GM23338 (cell line): ENCODE data around the gene DCANP1. TPM values are rescaled to one million over a fixed set of nuclear protein-coding genes. Genes with fewer than 3 reads are reported as not detected.

Experiments used
- ATAC-seq: fragments of 200-7000 bp; cut with Tn5 transposase; 3 replicates; pipeline ENCODE4 v1.9.1; 2020
- DNase-seq: peaks from one replicate; pipeline ENCODE4 v3.0.0-alpha.2; 2015; ENCODE audit warnings: low spot score
- H2AFZ ChIP-seq: fragments of 200-600 bp; sonication (generic); 2 replicates; pipeline ENCODE4 v1.8.0; 2016; ENCODE audit warnings: antibody characterized with exemption, mild to moderate bottlenecking, moderate library complexity
- H3F3A ChIP-seq: fragments of 200-600 bp; sonication (generic); replicated peaks from 2 replicates; pipeline ENCODE4 v1.8.0; 2017; ENCODE audit warnings: antibody characterized with exemption, mixed run types, low read depth
- H3K27ac ChIP-seq: fragments of 200-600 bp; sonication (generic); 2 replicates; pipeline ENCODE4 v1.6.1; 2016; ENCODE audit warnings: low read depth
- H3K27me3 ChIP-seq: fragments of 200-600 bp; sonication (generic); 2 replicates; pipeline ENCODE4 v1.8.0; 2016; ENCODE audit warnings: mild to moderate bottlenecking, mixed run types, moderate library complexity; ENCODE audit not compliant: insufficient read depth
- H3K36me3 ChIP-seq: fragments of 200-600 bp; sonication (generic); 2 replicates; pipeline ENCODE4 v1.8.0; 2016; ENCODE audit warnings: mild to moderate bottlenecking; ENCODE audit not compliant: insufficient read depth
- H3K4me1 ChIP-seq: fragments of 200-600 bp; sonication (generic); 2 replicates; pipeline ENCODE4 v1.8.0; 2016; ENCODE audit warnings: mild to moderate bottlenecking, moderate library complexity; ENCODE audit not compliant: insufficient read depth
- H3K4me2 ChIP-seq: fragments of 200-600 bp; sonication (generic); 2 replicates; pipeline ENCODE4 v1.7.1; 2017; ENCODE audit warnings: mixed run types
- H3K4me3 ChIP-seq: fragments of 200-600 bp; sonication (generic); 2 replicates; pipeline ENCODE4 v1.6.1; 2016; ENCODE audit warnings: mixed run types
- H3K79me2 ChIP-seq: fragments of 200-600 bp; sonication (generic); replicated peaks from 2 replicates; pipeline ENCODE4 v1.8.0; 2017; ENCODE audit warnings: mild to moderate bottlenecking; ENCODE audit not compliant: insufficient read depth
- H3K9me2 ChIP-seq: fragments of 200-600 bp; sonication (generic); 2 replicates; pipeline ENCODE4 v1.8.0; 2017; ENCODE audit not compliant: insufficient read depth
- H4K20me1 ChIP-seq: fragments of 200-600 bp; sonication (generic); replicated peaks from 2 replicates; pipeline ENCODE4 v1.8.0; 2017; ENCODE audit warnings: mild to moderate bottlenecking; ENCODE audit not compliant: insufficient read depth
- H3K27ac Mint-ChIP-seq: 2 replicates; pipeline ENCODE4 v1.8.0; 2020; ENCODE audit warnings: inconsistent platforms, mild to moderate bottlenecking, moderate library complexity, mixed read lengths
- H3K27me3 Mint-ChIP-seq: 3 replicates; pipeline ENCODE4 v1.8.0; 2022; ENCODE audit warnings: low read depth, mild to moderate bottlenecking, moderate library complexity, mixed read lengths, inconsistent platforms; ENCODE audit not compliant: insufficient read depth, poor library complexity
- H3K36me3 Mint-ChIP-seq: 3 replicates; pipeline ENCODE4 v1.8.0; 2021; ENCODE audit warnings: low read depth, mild to moderate bottlenecking, inconsistent platforms, moderate library complexity, mixed read lengths
- H3K4me1 Mint-ChIP-seq: 3 replicates; pipeline ENCODE4 v1.8.0; 2020; ENCODE audit warnings: mild to moderate bottlenecking, inconsistent platforms, mixed read lengths
- H3K4me3 Mint-ChIP-seq: 3 replicates; pipeline ENCODE4 v1.8.0; 2021; ENCODE audit warnings: moderate library complexity, mild to moderate bottlenecking, inconsistent platforms, mixed read lengths
- H3K9me3 Mint-ChIP-seq: 3 replicates; pipeline ENCODE4 v1.8.0; 2020; ENCODE audit warnings: moderate library complexity, mild to moderate bottlenecking, inconsistent platforms, mixed read lengths
- CREB1 ChIP-seq: fragments of 250-450 bp; sonication (Bioruptor Pico); IDR thresholded peaks from 2 replicates; pipeline ENCODE4 v1.5.0; 2020; ENCODE audit warnings: low read depth, mild to moderate bottlenecking, moderate library complexity
- CTCF ChIP-seq, 2 experiments: fragments of 200-600 bp in 1 of 2; sonication (generic) in 1 of 2; conservative IDR thresholded peaks; 2 replicates each; pipeline versions ENCODE4 v1.5.1 to v1.6.1; 2016 to 2017; ENCODE audit warnings: antibody characterized with exemption in 2 of 2, low read depth in 2 of 2, mild to moderate bottlenecking in 2 of 2, moderate library complexity in 1 of 2
- EZH2 ChIP-seq: fragments of 200-600 bp; sonication (generic); IDR thresholded peaks from one replicate; pipeline ENCODE4 v1.8.0; 2017; ENCODE audit warnings: antibody characterized with exemption, mild to moderate bottlenecking, low read depth; ENCODE audit not compliant: unreplicated experiment
- EZH2phosphoT487 ChIP-seq: fragments of 200-600 bp; sonication (generic); IDR thresholded peaks from one replicate; pipeline ENCODE4 v1.8.1; 2018; ENCODE audit warnings: antibody characterized with exemption; ENCODE audit not compliant: unreplicated experiment
- JUNB ChIP-seq: IDR thresholded peaks from one replicate; pipeline ENCODE4 v1.6.1; 2016; ENCODE audit warnings: antibody characterized with exemption; ENCODE audit not compliant: unreplicated experiment
- NANOG ChIP-seq: IDR thresholded peaks from 2 replicates; pipeline ENCODE4 v1.6.1; 2016; ENCODE audit warnings: antibody characterized with exemption, borderline replicate concordance
- POLR2AphosphoS5 ChIP-seq: IDR thresholded peaks from 2 replicates; pipeline ENCODE4 v1.6.1; 2016; ENCODE audit warnings: antibody characterized with exemption, low read depth
- STAT1 ChIP-seq: IDR thresholded peaks from one replicate; pipeline ENCODE4 v1.6.1; 2016; ENCODE audit warnings: antibody characterized with exemption; ENCODE audit not compliant: unreplicated experiment
- ZNF114 ChIP-seq: fragments of 250-450 bp; sonication (Bioruptor Pico); IDR thresholded peaks from 2 replicates; pipeline ENCODE4 v1.5.0; 2020; ENCODE audit warnings: mild to moderate bottlenecking, moderate library complexity
- ZNF331 ChIP-seq: fragments of 250-450 bp; sonication (Bioruptor Pico); IDR thresholded peaks from 2 replicates; pipeline ENCODE4 v1.5.0; 2020; ENCODE audit warnings: low read depth, mild to moderate bottlenecking, moderate library complexity
- polyA plus RNA-seq: library from polyadenylated mRNA; unstranded; fragments of >200 nt; fragmentation: Nextera tagmentation; extraction: Ambion mirVana; gene quantifications from 2 replicates; pipeline ENCODE4 v1.2.1, GENCODE V29; 2016
- total RNA-seq: library from RNA; depleted of rRNA; stranded (reverse); fragments of >200 nt; shearing (Covaris generic); gene quantifications from 2 replicates; pipeline ENCODE4 v1.2.3, GENCODE V29; 2014
- TF ChIP-seq, protein P1 (sequence below): fragments of 250-450 bp; sonication (Bioruptor Pico); IDR thresholded peaks from 2 replicates; pipeline ENCODE4 v1.5.0; 2020; ENCODE audit warnings: mild to moderate bottlenecking, moderate library complexity
- TF ChIP-seq, protein P2 (sequence below): IDR thresholded peaks from one replicate; pipeline ENCODE4 v1.6.1; 2018; ENCODE audit warnings: antibody characterized with exemption; ENCODE audit not compliant: unreplicated experiment
- TF ChIP-seq, protein P3 (sequence below): IDR thresholded peaks from 2 replicates; pipeline ENCODE4 v1.6.1; 2016; ENCODE audit warnings: antibody characterized with exemption

DCANP1 gene
- total and polyA plus RNA-seq, 2 experiments from 2014 or later = not detected

DNA sequence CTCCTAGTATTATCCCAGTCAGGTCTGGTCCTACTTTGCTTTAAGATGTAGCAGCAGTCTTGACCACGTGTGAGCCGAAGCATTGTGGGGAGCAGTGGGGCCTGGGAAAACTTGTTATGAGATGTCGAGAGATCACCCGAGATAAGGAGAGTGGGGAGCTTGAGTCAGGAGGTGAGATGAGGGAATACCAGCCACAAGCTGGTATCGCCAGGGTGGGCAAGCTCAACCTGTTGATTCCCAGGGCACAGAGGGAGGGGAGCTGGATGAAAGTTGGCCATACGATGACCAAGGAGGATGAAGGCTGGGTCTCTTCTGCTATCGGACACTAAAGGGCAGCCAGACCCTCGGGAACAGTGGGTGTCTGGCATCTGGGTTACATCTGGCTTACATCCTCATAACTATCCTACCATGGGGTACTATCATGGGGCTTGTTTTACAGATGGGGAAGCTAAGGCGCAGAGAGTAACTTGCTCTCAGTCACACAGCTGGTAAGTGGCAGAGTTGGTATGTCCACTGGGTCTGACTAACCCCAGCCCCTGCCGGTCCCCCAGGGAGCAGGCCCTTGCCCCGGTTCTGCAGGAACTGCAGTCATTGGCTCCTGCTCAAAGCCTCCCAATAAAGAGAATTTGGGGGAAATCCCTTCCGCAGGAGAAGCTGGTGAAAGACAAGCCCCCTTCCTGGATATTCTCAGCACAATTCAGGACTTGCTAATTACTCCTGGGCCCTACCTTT lies 18.4 kb upstream of the DCANP1 start:
- no peaks in the 10 kb centered on the region; the same call in 1 of the 2 replicates for H4K20me1 ChIP-seq
- peaks cover 72% of the 10 kb centered on the region for H3K27me3 Mint-ChIP-seq
- no peaks in the 10 kb centered on the region for H3F3A ChIP-seq
- no peak overlapping the region for H3K27ac Mint-ChIP-seq
- peak; percentile 4; the same call in 2 of the 3 replicates for ATAC-seq
- TF ChIP-seq STAT1 (no peak), JUNB (no peak), POLR2AphosphoS5 (no peak), ZNF114 (CRISPR knock-in tag) (no peak), CREB1 (CRISPR knock-in tag) (no peak), NANOG (no peak), CTCF (conservative IDR thresholded peaks at IDR 0.05; ENCODE audit: low read depth in 2 of 2) (no peak), EZH2phosphoT487 (no peak), ZNF331 (CRISPR knock-in tag) (no peak), EZH2 (no peak)
- TF ChIP-seq, protein P1, sequence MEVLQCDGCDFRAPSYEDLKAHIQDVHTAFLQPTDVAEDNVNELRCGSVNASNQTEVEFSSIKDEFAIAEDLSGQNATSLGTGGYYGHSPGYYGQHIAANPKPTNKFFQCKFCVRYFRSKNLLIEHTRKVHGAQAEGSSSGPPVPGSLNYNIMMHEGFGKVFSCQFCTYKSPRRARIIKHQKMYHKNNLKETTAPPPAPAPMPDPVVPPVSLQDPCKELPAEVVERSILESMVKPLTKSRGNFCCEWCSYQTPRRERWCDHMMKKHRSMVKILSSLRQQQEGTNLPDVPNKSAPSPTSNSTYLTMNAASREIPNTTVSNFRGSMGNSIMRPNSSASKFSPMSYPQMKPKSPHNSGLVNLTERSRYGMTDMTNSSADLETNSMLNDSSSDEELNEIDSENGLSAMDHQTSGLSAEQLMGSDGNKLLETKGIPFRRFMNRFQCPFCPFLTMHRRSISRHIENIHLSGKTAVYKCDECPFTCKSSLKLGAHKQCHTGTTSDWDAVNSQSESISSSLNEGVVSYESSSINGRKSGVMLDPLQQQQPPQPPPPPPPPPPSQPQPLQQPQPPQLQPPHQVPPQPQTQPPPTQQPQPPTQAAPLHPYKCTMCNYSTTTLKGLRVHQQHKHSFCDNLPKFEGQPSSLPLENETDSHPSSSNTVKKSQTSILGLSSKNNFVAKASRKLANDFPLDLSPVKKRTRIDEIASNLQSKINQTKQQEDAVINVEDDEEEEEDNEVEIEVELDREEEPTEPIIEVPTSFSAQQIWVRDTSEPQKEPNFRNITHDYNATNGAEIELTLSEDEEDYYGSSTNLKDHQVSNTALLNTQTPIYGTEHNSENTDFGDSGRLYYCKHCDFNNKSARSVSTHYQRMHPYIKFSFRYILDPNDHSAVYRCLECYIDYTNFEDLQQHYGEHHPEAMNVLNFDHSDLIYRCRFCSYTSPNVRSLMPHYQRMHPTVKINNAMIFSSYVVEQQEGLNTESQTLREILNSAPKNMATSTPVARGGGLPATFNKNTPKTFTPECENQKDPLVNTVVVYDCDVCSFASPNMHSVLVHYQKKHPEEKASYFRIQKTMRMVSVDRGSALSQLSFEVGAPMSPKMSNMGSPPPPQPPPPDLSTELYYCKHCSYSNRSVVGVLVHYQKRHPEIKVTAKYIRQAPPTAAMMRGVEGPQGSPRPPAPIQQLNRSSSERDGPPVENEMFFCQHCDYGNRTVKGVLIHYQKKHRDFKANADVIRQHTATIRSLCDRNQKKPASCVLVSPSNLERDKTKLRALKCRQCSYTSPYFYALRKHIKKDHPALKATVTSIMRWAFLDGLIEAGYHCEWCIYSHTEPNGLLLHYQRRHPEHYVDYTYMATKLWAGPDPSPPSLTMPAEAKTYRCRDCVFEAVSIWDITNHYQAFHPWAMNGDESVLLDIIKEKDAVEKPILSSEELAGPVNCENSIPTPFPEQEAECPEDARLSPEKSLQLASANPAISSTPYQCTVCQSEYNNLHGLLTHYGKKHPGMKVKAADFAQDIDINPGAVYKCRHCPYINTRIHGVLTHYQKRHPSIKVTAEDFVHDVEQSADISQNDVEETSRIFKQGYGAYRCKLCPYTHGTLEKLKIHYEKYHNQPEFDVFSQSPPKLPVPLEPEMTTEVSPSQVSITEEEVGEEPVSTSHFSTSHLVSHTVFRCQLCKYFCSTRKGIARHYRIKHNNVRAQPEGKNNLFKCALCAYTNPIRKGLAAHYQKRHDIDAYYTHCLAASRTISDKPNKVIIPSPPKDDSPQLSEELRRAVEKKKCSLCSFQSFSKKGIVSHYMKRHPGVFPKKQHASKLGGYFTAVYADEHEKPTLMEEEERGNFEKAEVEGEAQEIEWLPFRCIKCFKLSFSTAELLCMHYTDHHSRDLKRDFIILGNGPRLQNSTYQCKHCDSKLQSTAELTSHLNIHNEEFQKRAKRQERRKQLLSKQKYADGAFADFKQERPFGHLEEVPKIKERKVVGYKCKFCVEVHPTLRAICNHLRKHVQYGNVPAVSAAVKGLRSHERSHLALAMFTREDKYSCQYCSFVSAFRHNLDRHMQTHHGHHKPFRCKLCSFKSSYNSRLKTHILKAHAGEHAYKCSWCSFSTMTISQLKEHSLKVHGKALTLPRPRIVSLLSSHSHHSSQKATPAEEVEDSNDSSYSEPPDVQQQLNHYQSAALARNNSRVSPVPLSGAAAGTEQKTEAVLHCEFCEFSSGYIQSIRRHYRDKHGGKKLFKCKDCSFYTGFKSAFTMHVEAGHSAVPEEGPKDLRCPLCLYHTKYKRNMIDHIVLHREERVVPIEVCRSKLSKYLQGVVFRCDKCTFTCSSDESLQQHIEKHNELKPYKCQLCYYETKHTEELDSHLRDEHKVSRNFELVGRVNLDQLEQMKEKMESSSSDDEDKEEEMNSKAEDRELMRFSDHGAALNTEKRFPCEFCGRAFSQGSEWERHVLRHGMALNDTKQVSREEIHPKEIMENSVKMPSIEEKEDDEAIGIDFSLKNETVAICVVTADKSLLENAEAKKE (CRISPR knock-in tag) = no peak
- TF ChIP-seq, protein P2, sequence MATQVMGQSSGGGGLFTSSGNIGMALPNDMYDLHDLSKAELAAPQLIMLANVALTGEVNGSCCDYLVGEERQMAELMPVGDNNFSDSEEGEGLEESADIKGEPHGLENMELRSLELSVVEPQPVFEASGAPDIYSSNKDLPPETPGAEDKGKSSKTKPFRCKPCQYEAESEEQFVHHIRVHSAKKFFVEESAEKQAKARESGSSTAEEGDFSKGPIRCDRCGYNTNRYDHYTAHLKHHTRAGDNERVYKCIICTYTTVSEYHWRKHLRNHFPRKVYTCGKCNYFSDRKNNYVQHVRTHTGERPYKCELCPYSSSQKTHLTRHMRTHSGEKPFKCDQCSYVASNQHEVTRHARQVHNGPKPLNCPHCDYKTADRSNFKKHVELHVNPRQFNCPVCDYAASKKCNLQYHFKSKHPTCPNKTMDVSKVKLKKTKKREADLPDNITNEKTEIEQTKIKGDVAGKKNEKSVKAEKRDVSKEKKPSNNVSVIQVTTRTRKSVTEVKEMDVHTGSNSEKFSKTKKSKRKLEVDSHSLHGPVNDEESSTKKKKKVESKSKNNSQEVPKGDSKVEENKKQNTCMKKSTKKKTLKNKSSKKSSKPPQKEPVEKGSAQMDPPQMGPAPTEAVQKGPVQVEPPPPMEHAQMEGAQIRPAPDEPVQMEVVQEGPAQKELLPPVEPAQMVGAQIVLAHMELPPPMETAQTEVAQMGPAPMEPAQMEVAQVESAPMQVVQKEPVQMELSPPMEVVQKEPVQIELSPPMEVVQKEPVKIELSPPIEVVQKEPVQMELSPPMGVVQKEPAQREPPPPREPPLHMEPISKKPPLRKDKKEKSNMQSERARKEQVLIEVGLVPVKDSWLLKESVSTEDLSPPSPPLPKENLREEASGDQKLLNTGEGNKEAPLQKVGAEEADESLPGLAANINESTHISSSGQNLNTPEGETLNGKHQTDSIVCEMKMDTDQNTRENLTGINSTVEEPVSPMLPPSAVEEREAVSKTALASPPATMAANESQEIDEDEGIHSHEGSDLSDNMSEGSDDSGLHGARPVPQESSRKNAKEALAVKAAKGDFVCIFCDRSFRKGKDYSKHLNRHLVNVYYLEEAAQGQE = no peak
- TF ChIP-seq, protein P3, sequence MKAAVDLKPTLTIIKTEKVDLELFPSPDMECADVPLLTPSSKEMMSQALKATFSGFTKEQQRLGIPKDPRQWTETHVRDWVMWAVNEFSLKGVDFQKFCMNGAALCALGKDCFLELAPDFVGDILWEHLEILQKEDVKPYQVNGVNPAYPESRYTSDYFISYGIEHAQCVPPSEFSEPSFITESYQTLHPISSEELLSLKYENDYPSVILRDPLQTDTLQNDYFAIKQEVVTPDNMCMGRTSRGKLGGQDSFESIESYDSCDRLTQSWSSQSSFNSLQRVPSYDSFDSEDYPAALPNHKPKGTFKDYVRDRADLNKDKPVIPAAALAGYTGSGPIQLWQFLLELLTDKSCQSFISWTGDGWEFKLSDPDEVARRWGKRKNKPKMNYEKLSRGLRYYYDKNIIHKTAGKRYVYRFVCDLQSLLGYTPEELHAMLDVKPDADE = no peak
- H3K36me3 ChIP-seq = no peaks in the 10 kb centered on the region
- H3K4me2 ChIP-seq = peak overlapping the region; percentile 88
- no peak for DNase-seq
- peak overlapping the region; percentile 57; the same call in 1 of the 2 replicates for H3K4me3 ChIP-seq
- H3K4me3 Mint-ChIP-seq = peak overlapping the region; percentile 76
- peak overlapping the region; percentile 86; the same call in 1 of the 2 replicates for H2AFZ ChIP-seq
- H3K4me1 ChIP-seq = peaks cover 14% of the 10 kb centered on the region; the same call in 1 of the 2 replicates
- no peaks in the 10 kb centered on the region for H3K9me2 ChIP-seq
- no peaks in the 10 kb centered on the region for H3K9me3 Mint-ChIP-seq
- H3K79me2 ChIP-seq = no peaks in the 10 kb centered on the region
- peaks cover 21% of the 10 kb centered on the region for H3K4me1 Mint-ChIP-seq
- H3K27ac ChIP-seq = no peak overlapping the region
- H3K36me3 Mint-ChIP-seq = no peaks in the 10 kb centered on the region
- peaks cover 86% of the 10 kb centered on the region for H3K27me3 ChIP-seq
